PC-3 (cell line): ENCODE data around the gene TAF12. TPM values are rescaled to one million over a fixed set of nuclear protein-coding genes. Genes with fewer than 3 reads are reported as not detected.

Experiments
- ATAC-seq: fragments of 200-7000 bp; cut with Tn5 transposase; 2 replicates; pipeline ENCODE4 v1.9.1; 2020; ENCODE audit warnings: mild to moderate bottlenecking, moderate library complexity
- BruUV-seq: library from RNA; stranded (reverse); fragments of 400-500 nt; replicated peaks from 2 replicates; lab custom pipeline; 2021; lab: Mats Ljungman, UMichigan
- CTCF ChIA-PET: fragments of 300-600 bp; sonication (Branson Sonifier 250); formaldehyde crosslinking; loops from one replicate; lab custom pipeline; 2022; ENCODE audit warnings: antibody characterized with exemption; lab: Charles Lee
- POLR2A ChIA-PET: fragments of 300-600 bp; sonication (Branson Sonifier 250); formaldehyde crosslinking; loops from one replicate; lab custom pipeline; 2022; ENCODE audit warnings: antibody characterized with exemption; ENCODE audit not compliant: unreplicated experiment; lab: Charles Lee
- DNase-seq: peaks from one replicate; pipeline ENCODE4 v3.0.0-alpha.2; 2015
- H2AFZ ChIP-seq: fragments of 300-600 bp; sonication (generic); 2 replicates; pipeline ENCODE4 v1.6.0; 2016; ENCODE audit warnings: antibody characterized with exemption, low read length
- H3F3A ChIP-seq: fragments of 300-600 bp; sonication (generic); one replicate; pipeline ENCODE4 v1.6.0; 2017; ENCODE audit warnings: antibody characterized with exemption, low read length, control low read depth, mild to moderate bottlenecking; ENCODE audit not compliant: unreplicated experiment
- H3K27ac ChIP-seq: fragments of 300-600 bp; sonication (generic); 2 replicates; pipeline ENCODE4 v1.5.1; 2016; ENCODE audit warnings: mild to moderate bottlenecking, low read length
- H3K27me3 ChIP-seq: fragments of 300-600 bp; sonication (generic); 2 replicates; pipeline ENCODE4 v1.6.1; 2016; ENCODE audit warnings: low read length, mixed read lengths
- H3K36me3 ChIP-seq: fragments of 300-600 bp; sonication (generic); 2 replicates; pipeline ENCODE4 v1.6.1; 2016; ENCODE audit warnings: low read depth, mixed run types, low read length, mixed read lengths
- H3K4me1 ChIP-seq: fragments of 300-600 bp; sonication (generic); 2 replicates; pipeline ENCODE4 v1.5.1; 2016; ENCODE audit warnings: low read length; ENCODE audit not compliant: insufficient read depth
- H3K4me2 ChIP-seq: fragments of 300-600 bp; sonication (generic); 2 replicates; pipeline ENCODE4 v1.6.0; 2016; ENCODE audit warnings: low read length
- H3K4me3 ChIP-seq: fragments of 300-600 bp; sonication (generic); 2 replicates; pipeline ENCODE4 v1.5.1; 2016; ENCODE audit warnings: mild to moderate bottlenecking, low read length, mixed read lengths
- H3K79me2 ChIP-seq: fragments of 300-600 bp; sonication (generic); 2 replicates; pipeline ENCODE4 v1.6.1; 2017; ENCODE audit warnings: low read length, mixed read lengths
- H3K9ac ChIP-seq: fragments of 300-600 bp; sonication (generic); 2 replicates; pipeline ENCODE4 v1.6.0; 2016; ENCODE audit warnings: mild to moderate bottlenecking, low read length
- H3K9me2 ChIP-seq: fragments of 300-600 bp; sonication (generic); replicated peaks from 2 replicates; pipeline ENCODE4 v1.6.1; 2016; ENCODE audit warnings: mixed run types, low read length, mixed read lengths
- H3K9me3 ChIP-seq: fragments of 300-600 bp; sonication (generic); 2 replicates; pipeline ENCODE4 v1.6.1; 2016; ENCODE audit warnings: low read length, mixed read lengths
- H4K20me1 ChIP-seq: fragments of 300-600 bp; sonication (generic); 2 replicates; pipeline ENCODE4 v1.6.1; 2016; ENCODE audit warnings: low read length, mixed read lengths
- CTCF ChIP-seq: fragments of 300-600 bp; sonication (generic); conservative IDR thresholded peaks from 2 replicates; pipeline ENCODE4 v1.5.1; 2017; ENCODE audit warnings: antibody characterized with exemption, low read depth, mild to moderate bottlenecking, low read length
- EZH2 ChIP-seq: fragments of 300-600 bp; sonication (generic); IDR thresholded peaks from one replicate; pipeline ENCODE4 v1.6.1; 2017; ENCODE audit warnings: antibody characterized with exemption, mild to moderate bottlenecking, low read length; ENCODE audit not compliant: unreplicated experiment
- EZH2phosphoT487 ChIP-seq: fragments of 300-600 bp; sonication (generic); IDR thresholded peaks from 2 replicates; pipeline ENCODE4 v1.6.1; 2018; ENCODE audit warnings: mild to moderate bottlenecking, antibody characterized with exemption, low read length, borderline replicate concordance
- intact Hi-C: fragments of 100-400 bp; cut with micrococcal nuclease; formaldehyde crosslinking; loops from 2 replicates; pipeline ENCODE4 v1.9.0; 2023
- total RNA-seq: library from RNA; depleted of rRNA; stranded (reverse); fragments of >200 nt; gene quantifications from 2 replicates; pipeline ENCODE4 v1.2.3, GENCODE V29; 2014

The TAF12 gene
- total RNA-seq, 1 experiment from 2014 or later: 44.1 TPM

- peak within 1 kb of the TSS; percentile 98 for H3K9ac ChIP-seq
- CTCF ChIA-PET: interaction anchor here (0.5 kb wide), 1 partner anchor 69 kb away, joined by 9 read pairs; the partner anchor contains the start of gene YTHDF2
- TSS peak; percentile 96 for BruUV-seq
Observed at GRCh38 chr1:28668191-28668955, 25.5 kb upstream of the TAF12 start, which contains the start of gene GMEB1. TSS of gene GMEB1 (plus strand) at chr1:28668784. CDS start at chr1:28683613, 14,829 bp downstream.

DNA sequence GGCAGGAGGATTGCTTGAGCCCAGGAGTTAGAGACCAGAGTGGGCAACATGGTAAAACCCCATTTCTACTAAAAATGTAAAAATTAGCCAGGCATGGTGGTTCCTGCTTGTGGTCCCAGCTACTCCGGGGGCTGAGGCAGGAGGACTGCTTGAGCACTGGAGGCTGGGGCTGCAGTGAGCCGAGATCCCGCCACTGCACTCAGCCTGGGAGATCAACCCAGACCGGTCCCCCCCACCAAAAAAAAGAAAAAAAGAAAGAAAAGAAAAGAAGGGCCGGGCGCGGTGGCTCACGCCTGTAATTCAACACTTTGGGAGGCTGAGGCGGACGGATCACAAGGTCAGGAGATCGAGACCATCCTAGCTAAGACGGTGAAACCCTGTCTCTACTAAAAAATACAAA is 23.9 kb upstream of the TAF12 start:
- H3K36me3 ChIP-seq: no peaks in the 10 kb centered on the region
- BruUV-seq: no TSS peak
- H3K4me3 ChIP-seq: no peak overlapping the region
- ATAC-seq (no peak), DNase-seq (no peak)
- no peak overlapping the region for H3K9ac ChIP-seq
- no peak overlapping the region for H3K4me2 ChIP-seq
- no peaks in the 10 kb centered on the region for H4K20me1 ChIP-seq
- ChIA-PET CTCF (no interaction called here), POLR2A (no interaction called here)
- no peak for TF ChIP-seq CTCF
- TF ChIP-seq EZH2phosphoT487: no peak
- no peak for TF ChIP-seq EZH2
- peaks cover 28% of the 10 kb centered on the region for H3K79me2 ChIP-seq
- H3F3A ChIP-seq: peaks cover 3% of the 10 kb centered on the region
- peaks cover 10% of the 10 kb centered on the region; the same call in 1 of the 2 replicates for H3K4me1 ChIP-seq
- no peak overlapping the region for H2AFZ ChIP-seq
- H3K9me2 ChIP-seq: no peaks in the 10 kb centered on the region
- H3K27ac ChIP-seq: no peak overlapping the region
- H3K9me3 ChIP-seq: no peaks in the 10 kb centered on the region
- intact Hi-C loops: no loop called here
- no peaks in the 10 kb centered on the region for H3K27me3 ChIP-seq

More at GRCh38 chr1:28668191-28668955, 25.5 kb upstream of the TAF12 start, which contains the start of gene GMEB1:
- no peaks in the 10 kb centered on the region for H3K9me3 ChIP-seq
- no peaks in the 10 kb centered on the region for H3K27me3 ChIP-seq
- peak within 1 kb of the TSS; percentile 83 for H3K4me3 ChIP-seq
- no peaks in the 10 kb centered on the region for H4K20me1 ChIP-seq
- DNase-seq (peak; percentile 87), ATAC-seq (peak; percentile 84)
- peak within 1 kb of the TSS; percentile 68 for H3K27ac ChIP-seq
- POLR2A ChIA-PET: interaction anchor here (0.6 to 1.2 kb wide), 5 partner anchors 20 to 514 kb away, joined by 3 to 30 read pairs (median 6); partner anchors contain the start of genes RNU11 and YTHDF2
- peak within 1 kb of the TSS; percentile 97 for H2AFZ ChIP-seq
- no peaks in the 10 kb centered on the region for H3K36me3 ChIP-seq
- no peaks in the 10 kb centered on the region for H3K9me2 ChIP-seq
- peaks cover 3% of the 10 kb centered on the region for H3F3A ChIP-seq
- H3K4me2 ChIP-seq: peak within 1 kb of the TSS; percentile 100
- TF ChIP-seq CTCF (no peak), EZH2 (no peak), EZH2phosphoT487 (no peak)
- H3K4me1 ChIP-seq: peaks cover 10% of the 10 kb centered on the region; the same call in 1 of the 2 replicates
- peaks cover 28% of the 10 kb centered on the region for H3K79me2 ChIP-seq
- intact Hi-C loops: loop anchor here (2.0 kb wide), 1 partner anchor 20 kb away; the partner anchor contains the start of gene RNU11
